T-cell (primary cell): Measurements from ENCODE around the gene HSD17B14. TPM values are rescaled to one million over a fixed set of nuclear protein-coding genes. Genes with fewer than 3 reads are reported as not detected.

ENCODE experiments used
- ATAC-seq, 4 experiments: fragments of 200-7000 bp in 3 of 4; fragments of 150-1000 bp in 1 of 4; cut with Tn5 transposase; replicated peaks in 1 of 4; 1 replicate in 3 of 4; 2 replicates in 1 of 4; pipeline ENCODE4 v1.10.0; 2021; ENCODE audit warnings: moderate library complexity in 3 of 4, mild to moderate bottlenecking in 2 of 4, moderate number of reproducible peaks in 1 of 4
- CTCF ChIA-PET, 2 donors: fragments of 300-600 bp; sonication (Branson Sonifier 250); formaldehyde crosslinking; loops; one replicate each; lab custom pipeline; 2022; ENCODE audit warnings: antibody characterized with exemption in 2 of 2; lab: Charles Lee
- POLR2A ChIA-PET, 2 donors: fragments of 300-600 bp; sonication (Branson Sonifier 250); formaldehyde crosslinking; loops; one replicate each; lab custom pipeline; 2022; ENCODE audit warnings: antibody characterized with exemption in 2 of 2; lab: Charles Lee
- DNase-seq, 35 experiments: peaks; one replicate each; pipeline versions ENCODE4 v3.0.0 to v3.0.0-alpha.2; 2013 to 2023
- H3K27ac ChIP-seq: one replicate; pipeline ENCODE4 v1.5.1; 2013; ENCODE audit warnings: low read length
- H3K27me3 ChIP-seq, 2 experiments: replicated peaks in 1 of 2; 1 replicate in 1 of 2; 2 replicates in 1 of 2; pipeline versions ENCODE4 v1.6.1 to v1.7.0; 2013; ENCODE audit warnings: low read length in 1 of 2, mixed read lengths in 1 of 2; ENCODE audit not compliant: control insufficient read depth in 2 of 2, insufficient read depth in 2 of 2; ENCODE audit errors: extremely low read depth in 1 of 2
- H3K36me3 ChIP-seq, 2 donors: 1 replicate in 1 of 2; 2 replicates in 1 of 2; pipeline versions ENCODE4 v1.6.1 to v1.7.0; 2013; ENCODE audit warnings: low read length in 1 of 2; ENCODE audit not compliant: control insufficient read depth in 2 of 2, insufficient read depth in 1 of 2; ENCODE audit errors: extremely low read depth in 1 of 2
- H3K4me1 ChIP-seq, 2 experiments: 1 replicate in 1 of 2; 2 replicates in 1 of 2; pipeline versions ENCODE4 v1.6.1 to v1.7.0; 2013; ENCODE audit warnings: low read length in 2 of 2, mixed read lengths in 1 of 2; ENCODE audit not compliant: insufficient read depth in 2 of 2, control insufficient read depth in 1 of 2; ENCODE audit errors: extremely low read depth in 1 of 2
- H3K4me3 ChIP-seq, 2 donors: 1 replicate in 1 of 2; 2 replicates in 1 of 2; pipeline versions ENCODE4 v1.5.1 to v1.7.0; 2013; ENCODE audit warnings: mild to moderate bottlenecking in 2 of 2, low read length in 1 of 2, moderate library complexity in 1 of 2; ENCODE audit not compliant: control insufficient read depth in 1 of 2; ENCODE audit errors: extremely low read depth in 1 of 2
- H3K9me3 ChIP-seq: 2 replicates; pipeline ENCODE4 v1.7.0; 2013
- H3K27ac Mint-ChIP-seq, 2 donors: one replicate each; pipeline ENCODE4 v1.8.0; 2020 to 2021; ENCODE audit warnings: mild to moderate bottlenecking in 2 of 2, mixed read lengths in 2 of 2
- H3K27me3 Mint-ChIP-seq, 2 donors: one replicate each; pipeline ENCODE4 v1.8.0; 2021 to 2022; ENCODE audit warnings: mixed read lengths in 2 of 2
- H3K36me3 Mint-ChIP-seq: one replicate; pipeline ENCODE4 v1.8.0; 2021; ENCODE audit warnings: mixed read lengths
- H3K4me1 Mint-ChIP-seq, 3 donors: one replicate each; pipeline ENCODE4 v1.8.0; 2020 to 2022; ENCODE audit warnings: mixed read lengths in 3 of 3, mild to moderate bottlenecking in 1 of 3
- H3K4me3 Mint-ChIP-seq, 3 donors: one replicate each; pipeline ENCODE4 v1.8.0; 2020 to 2022; ENCODE audit warnings: mild to moderate bottlenecking in 3 of 3, mixed read lengths in 3 of 3, moderate library complexity in 3 of 3
- H3K9me3 Mint-ChIP-seq, 3 donors: one replicate each; pipeline ENCODE4 v1.8.0; 2020 to 2022; ENCODE audit warnings: mixed read lengths in 3 of 3
- WGBS: methylation state at CpG from one replicate; pipeline ENCODE4 v1.1.5; 2013; ENCODE audit warnings: missing lambda C conversion rate; ENCODE audit not compliant: insufficient coverage; 5-methylcytosine and 5-hydroxymethylcytosine counted together
- total RNA-seq, 35 experiments: library from RNA in 6 of 35; stranded (reverse) in 6 of 35; fragments of 120-200 nt in 1 of 35; gene quantifications; one replicate each; pipeline versions ENCODE4 v1.2.1 to v1.2.4 and lab custom pipeline; 2013 to 2026

Gene HSD17B14
- total RNA-seq, 5 donors from 2014 or later (not counting 1 experiment from before 2014, with no cell fraction given) = 0.58 to 2.1 (median 1.1) TPM; not detected in 1

DNA sequence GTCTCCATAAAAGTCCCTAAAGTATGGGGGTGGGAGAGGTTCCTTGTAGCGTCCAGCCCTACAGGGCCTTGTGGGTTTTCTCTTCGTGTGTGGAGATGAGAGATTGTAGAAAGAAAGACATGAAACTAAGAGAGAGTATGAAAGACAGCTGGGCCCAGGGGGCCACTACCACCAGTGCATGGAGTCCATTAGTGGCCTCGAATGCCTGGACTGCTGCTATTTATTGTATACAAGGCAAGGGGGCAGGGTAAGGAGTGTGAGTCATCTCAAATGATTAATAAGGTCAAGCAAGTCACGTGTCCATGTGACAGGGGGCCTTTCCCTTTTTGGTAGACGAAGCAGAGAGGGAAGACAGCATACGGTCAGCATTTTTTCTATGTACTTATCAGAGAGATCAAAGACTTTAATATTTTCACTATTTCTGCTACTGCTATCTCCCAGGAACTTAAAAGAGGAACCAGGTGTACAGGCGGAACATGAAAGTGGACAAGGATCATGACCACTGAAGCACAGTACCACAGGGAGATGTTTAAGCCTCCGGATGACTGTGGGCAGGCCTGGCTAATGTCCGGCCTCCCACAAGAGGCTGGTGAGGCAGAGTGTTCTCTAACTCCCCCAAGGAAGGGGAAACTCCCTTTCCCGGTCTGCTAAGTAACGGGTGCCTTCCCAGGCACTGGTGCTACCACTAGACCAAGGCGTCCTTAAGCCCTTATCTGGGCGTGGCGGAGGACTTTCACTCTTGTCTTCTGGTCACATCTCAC, 55.5 kb downstream of the HSD17B14 start:
- Histone ChIP-seq H3K27me3 (peaks cover 0 to 28% of the 10 kb centered on the region in 2 experiments), H3K36me3 (no peaks in the 10 kb centered on the region), H3K9me3 (no peaks in the 10 kb centered on the region), H3K4me1 (peaks cover 0 to 6% of the 10 kb centered on the region in 2 experiments), H3K27ac (no peak overlapping the region), H3K4me3 (no peak overlapping the region)
- ATAC-seq (no peak), DNase-seq (no peak)
- CTCF ChIA-PET = interaction anchor here in 1 of 2 donors (0.7 kb wide), 1 partner anchor 43 kb away, joined by 5 read pairs; no protein-coding TSS in a partner anchor
- Mint-ChIP-seq H3K4me1 (peaks cover 3 to 5% (median 3%) of the 10 kb centered on the region in 3 donors), H3K27me3 (peaks cover 3 to 8% of the 10 kb centered on the region in 2 donors), H3K9me3 (no peaks in the 10 kb centered on the region), H3K27ac (no peak overlapping the region), H3K4me3 (no peak overlapping the region), H3K36me3 (no peaks in the 10 kb centered on the region)
- 61% methylated on average over 4 of the region's 14 CpGs for WGBS
- POLR2A ChIA-PET = no interaction called here

DNA sequence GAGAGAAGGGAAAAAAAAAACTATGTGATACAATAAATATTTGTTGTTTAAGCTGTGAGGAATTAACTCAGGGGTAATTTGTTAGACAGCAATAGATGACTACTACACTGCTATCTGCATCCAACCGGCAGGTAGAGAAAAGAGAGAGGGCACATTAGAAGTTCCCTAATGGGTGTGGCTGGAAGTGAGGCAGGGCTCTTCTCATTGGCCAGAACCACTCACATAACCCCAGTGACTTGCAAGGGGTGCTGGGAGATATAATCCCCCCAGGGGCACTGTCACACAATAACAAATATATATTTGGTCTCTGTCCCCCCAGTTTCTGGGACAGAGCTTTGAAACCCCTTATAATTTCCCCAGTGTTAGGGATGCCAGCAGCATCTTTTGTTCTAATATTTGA, 56.7 kb downstream of the HSD17B14 start:
- ChIA-PET CTCF (interaction anchor here in 1 of 2 donors (1.0 kb wide), 1 partner anchor 63 kb away, joined by 3 read pairs; no protein-coding TSS in a partner anchor), POLR2A (interaction anchor here in 1 of 2 donors (0.6 kb wide), 1 partner anchor 8 kb away, joined by 8 read pairs; no protein-coding TSS in a partner anchor)
- no peaks in the 10 kb centered on the region for H3K36me3 ChIP-seq
- no peak overlapping the region for H3K4me3 Mint-ChIP-seq
- no peak overlapping the region for H3K27ac Mint-ChIP-seq
- H3K27me3 ChIP-seq = peaks cover 0 to 18% of the 10 kb centered on the region in 2 experiments
- no peaks in the 10 kb centered on the region for H3K36me3 Mint-ChIP-seq
- no peak overlapping the region for H3K27ac ChIP-seq
- H3K4me3 ChIP-seq = no peak overlapping the region
- peaks cover 0 to 6% of the 10 kb centered on the region in 2 experiments for H3K4me1 ChIP-seq
- ATAC-seq (no peak), DNase-seq (no peak)
- H3K9me3 ChIP-seq = no peaks in the 10 kb centered on the region
- H3K9me3 Mint-ChIP-seq = no peaks in the 10 kb centered on the region
- peaks cover 3 to 5% (median 3%) of the 10 kb centered on the region in 3 donors for H3K4me1 Mint-ChIP-seq
- no CpG with 5 or more reads among the region's 1 CpG for WGBS
- H3K27me3 Mint-ChIP-seq = peaks cover 3 to 5% of the 10 kb centered on the region in 2 donors

DNA sequence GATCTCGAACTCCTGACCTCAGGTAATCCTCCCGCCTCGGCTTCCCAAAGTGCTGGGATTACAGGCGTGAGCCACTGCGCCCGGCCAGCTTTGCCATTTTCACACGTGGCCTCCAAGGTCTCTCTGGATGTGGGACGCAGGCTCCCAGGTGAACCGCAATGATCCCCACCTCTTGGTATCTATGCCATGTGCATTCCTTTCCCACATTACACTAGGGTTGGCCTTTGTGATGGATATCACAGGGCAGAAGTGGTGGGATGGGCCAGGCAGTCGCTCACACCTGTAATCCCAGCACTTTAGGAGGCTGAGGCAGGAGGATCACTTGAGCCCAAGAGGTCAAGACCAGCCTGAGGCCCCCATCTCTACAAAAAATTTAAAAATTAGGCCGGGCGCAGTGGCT, 58.6 kb downstream of the HSD17B14 start:
- Histone ChIP-seq H3K27ac (no peak overlapping the region), H3K9me3 (no peaks in the 10 kb centered on the region), H3K4me1 (peaks cover 0 to 5% of the 10 kb centered on the region in 2 experiments), H3K36me3 (no peaks in the 10 kb centered on the region), H3K4me3 (no peak overlapping the region), H3K27me3 (peaks cover 0 to 15% of the 10 kb centered on the region in 2 experiments)
- peaks cover 0 to 4% of the 10 kb centered on the region in 2 donors for H3K27me3 Mint-ChIP-seq
- ATAC-seq (no peak), DNase-seq (no peak)
- 86% methylated on average over 7 of the region's 12 CpGs for WGBS
- H3K4me1 Mint-ChIP-seq = peaks cover 3 to 5% (median 3%) of the 10 kb centered on the region in 3 donors
- H3K4me3 Mint-ChIP-seq = no peak overlapping the region
- CTCF ChIA-PET = no interaction called here
- no peak overlapping the region for H3K27ac Mint-ChIP-seq
- H3K36me3 Mint-ChIP-seq = no peaks in the 10 kb centered on the region
- no peaks in the 10 kb centered on the region for H3K9me3 Mint-ChIP-seq
- POLR2A ChIA-PET = no interaction called here

DNA sequence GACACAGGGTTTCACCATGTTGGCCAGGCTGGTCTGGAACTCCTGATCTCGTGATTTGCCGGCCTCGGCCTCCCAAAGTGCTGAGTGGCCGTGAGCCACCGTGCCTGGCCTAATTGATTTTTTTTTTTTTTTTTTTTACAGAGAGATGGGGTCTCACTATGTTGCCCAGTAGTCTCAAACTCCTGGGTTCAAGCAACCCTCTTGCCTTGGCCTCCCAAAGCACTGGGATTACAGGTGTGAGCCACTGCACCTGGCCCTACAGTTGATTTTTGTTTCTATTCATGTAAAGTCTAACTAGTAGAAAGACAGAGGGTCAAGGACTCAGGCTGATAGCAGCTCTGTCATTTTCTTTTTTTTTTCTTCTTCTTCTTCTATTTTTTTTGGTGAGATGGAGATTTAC, 59.2 kb downstream of the HSD17B14 start:
- POLR2A ChIA-PET = no interaction called here
- no peaks in the 10 kb centered on the region for H3K4me1 ChIP-seq
- H3K4me1 Mint-ChIP-seq = peaks cover 0 to under 1% (median 0%) of the 10 kb centered on the region in 3 donors
- no peaks in the 10 kb centered on the region for H3K9me3 Mint-ChIP-seq
- no peak for DNase-seq
- no peaks in the 10 kb centered on the region for H3K36me3 ChIP-seq
- H3K9me3 ChIP-seq = no peaks in the 10 kb centered on the region
- no peak overlapping the region for H3K27ac ChIP-seq
- no peaks in the 10 kb centered on the region for H3K36me3 Mint-ChIP-seq
- ATAC-seq = no peak
- H3K27me3 ChIP-seq = peaks cover 0 to 10% of the 10 kb centered on the region in 2 experiments
- CTCF ChIA-PET = interaction anchor here in 1 of 2 donors (0.6 kb wide), 1 partner anchor 271 kb away, joined by 4 read pairs; no protein-coding TSS in a partner anchor
- H3K4me3 Mint-ChIP-seq = no peak overlapping the region
- WGBS = 100% methylated on average over 4 of the region's 5 CpGs
- H3K4me3 ChIP-seq = no peak overlapping the region
- H3K27ac Mint-ChIP-seq = no peak overlapping the region
- peaks cover under 1 to 3% of the 10 kb centered on the region in 2 donors for H3K27me3 Mint-ChIP-seq

DNA sequence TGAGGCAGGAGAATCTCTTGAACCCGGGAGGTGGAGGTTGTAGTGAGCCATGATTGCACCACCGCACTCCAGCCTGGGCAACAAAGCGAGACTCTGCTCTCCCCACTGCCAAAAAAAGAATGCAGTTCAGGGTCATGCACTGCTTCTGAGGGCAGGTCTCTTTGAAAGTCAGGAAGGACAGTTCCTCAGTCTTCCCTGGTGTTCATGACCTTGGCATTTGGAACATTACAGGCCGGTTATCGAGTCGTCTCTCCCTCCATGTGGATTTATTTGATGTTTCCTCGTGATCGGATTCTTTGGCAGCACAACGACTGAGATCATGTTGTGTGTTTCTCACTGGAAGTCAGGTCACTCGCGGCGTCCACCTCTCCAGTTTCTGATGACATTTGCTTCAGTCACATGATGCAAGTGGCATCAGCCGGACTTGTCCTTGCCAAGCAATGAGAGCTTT, 63.8 kb downstream of the HSD17B14 start:
- Mint-ChIP-seq H3K27me3 (peaks cover 12 to 21% of the 10 kb centered on the region in 2 donors), H3K27ac (no peak overlapping the region), H3K36me3 (no peaks in the 10 kb centered on the region), H3K9me3 (no peaks in the 10 kb centered on the region), H3K4me1 (no peaks in the 10 kb centered on the region), H3K4me3 (no peak overlapping the region)
- Histone ChIP-seq H3K4me3 (no peak overlapping the region), H3K36me3 (no peaks in the 10 kb centered on the region), H3K4me1 (no peaks in the 10 kb centered on the region), H3K27me3 (peaks cover 2 to 34% of the 10 kb centered on the region in 2 experiments), H3K9me3 (no peaks in the 10 kb centered on the region), H3K27ac (no peak overlapping the region)
- POLR2A ChIA-PET = no interaction called here
- ATAC-seq = no peak
- 92% methylated on average over 10 of the region's 13 CpGs for WGBS
- CTCF ChIA-PET = interaction anchor here (0.6 kb wide), 2 partner anchors 43 to 230 kb away, joined by 3 to 4 read pairs; no protein-coding TSS in a partner anchor
- DNase-seq = no peak

DNA sequence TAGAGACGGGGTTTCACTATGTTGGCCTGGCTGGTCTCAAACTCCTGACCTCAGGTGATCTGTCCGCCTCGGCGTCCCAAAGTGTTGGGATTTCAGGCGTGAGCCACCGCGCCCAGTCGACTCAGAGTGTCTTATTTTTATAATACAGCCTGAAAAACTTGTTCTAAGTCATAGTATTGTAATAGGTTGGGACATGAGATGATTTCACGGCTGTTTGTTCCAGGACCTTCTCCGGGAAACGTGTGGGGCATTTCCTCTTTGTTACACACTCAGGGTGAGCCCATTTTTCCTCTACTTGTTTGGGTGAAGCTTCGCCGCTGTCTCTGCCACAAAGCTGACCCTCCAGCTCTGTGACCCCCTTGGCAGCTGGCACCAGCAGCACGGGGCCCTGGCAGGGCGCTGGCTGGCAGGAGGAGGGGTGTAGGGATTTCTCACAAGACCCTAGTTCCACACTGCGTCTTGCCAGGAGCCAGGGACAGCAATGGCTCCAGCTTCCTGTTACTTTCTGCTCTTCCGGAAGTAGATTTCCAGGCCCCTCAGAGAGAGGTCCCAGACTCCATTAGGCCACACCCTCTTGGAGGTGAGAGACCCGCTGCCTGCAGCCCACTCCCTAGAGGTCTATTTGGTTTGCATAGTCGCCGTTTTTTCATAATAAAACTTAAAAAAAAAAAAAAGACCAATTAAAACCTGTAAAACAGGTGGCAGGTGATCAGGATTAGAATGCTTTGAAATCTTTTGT, 65.4 kb downstream of the HSD17B14 start:
- WGBS = 67% methylated on average over 4 of the region's 20 CpGs
- Mint-ChIP-seq H3K27ac (no peak overlapping the region), H3K36me3 (no peaks in the 10 kb centered on the region), H3K4me1 (no peaks in the 10 kb centered on the region), H3K27me3 (peaks cover 13 to 25% of the 10 kb centered on the region in 2 donors), H3K9me3 (no peaks in the 10 kb centered on the region), H3K4me3 (no peak overlapping the region)
- H3K9me3 ChIP-seq = no peaks in the 10 kb centered on the region
- no peaks in the 10 kb centered on the region for H3K36me3 ChIP-seq
- no peak for ATAC-seq
- H3K4me3 ChIP-seq = no peak overlapping the region
- no peaks in the 10 kb centered on the region for H3K4me1 ChIP-seq
- DNase-seq = no peak
- no peak overlapping the region for H3K27ac ChIP-seq
- CTCF ChIA-PET = no interaction called here
- POLR2A ChIA-PET = no interaction called here
- H3K27me3 ChIP-seq = peaks cover 2 to 34% of the 10 kb centered on the region in 2 experiments
